PC-9 (cell line): ENCODE results near the gene UQCRQ. TPM values are rescaled to one million over a fixed set of nuclear protein-coding genes. Genes with fewer than 3 reads are reported as not detected.

ENCODE experiments used
- BruUV-seq: library from RNA; stranded (reverse); fragments of 400-500 nt; replicated peaks from 2 replicates; lab custom pipeline; 2021; lab: Mats Ljungman, UMichigan
- CTCF ChIA-PET: fragments of 300-600 bp; sonication (Branson Sonifier 250); formaldehyde crosslinking; loops from one replicate; lab custom pipeline; 2022; ENCODE audit warnings: antibody characterized with exemption; lab: Charles Lee
- POLR2A ChIA-PET: fragments of 300-600 bp; sonication (Branson Sonifier 250); formaldehyde crosslinking; loops from one replicate; lab custom pipeline; 2022; ENCODE audit warnings: antibody characterized with exemption; ENCODE audit not compliant: unreplicated experiment; lab: Charles Lee
- DNase-seq, 2 experiments: peaks; one replicate each; pipeline versions ENCODE4 v3.0.0 to v3.0.0-alpha.2; 2015 to 2022; ENCODE audit warnings: mixed read lengths in 1 of 2
- H2AFZ ChIP-seq: fragments of 200-600 bp; sonication (generic); 2 replicates; pipeline ENCODE4 v1.8.1; 2017; ENCODE audit warnings: antibody characterized with exemption
- H3F3A ChIP-seq: fragments of 200-600 bp; sonication (generic); 2 replicates; pipeline ENCODE4 v1.8.1; 2017; ENCODE audit warnings: antibody characterized with exemption, mild to moderate bottlenecking, low read depth; ENCODE audit not compliant: insufficient read depth
- H3K27ac ChIP-seq: fragments of 200-600 bp; sonication (generic); 2 replicates; pipeline ENCODE4 v1.6.1; 2016; ENCODE audit warnings: mixed run types
- H3K27me3 ChIP-seq: fragments of 200-600 bp; sonication (generic); 2 replicates; pipeline ENCODE4 v1.6.1; 2016; ENCODE audit warnings: low read depth, mixed run types; ENCODE audit not compliant: insufficient read depth
- H3K36me3 ChIP-seq: fragments of 200-600 bp; sonication (generic); 2 replicates; pipeline ENCODE4 v1.6.1; 2016; ENCODE audit warnings: low read depth, mixed run types
- H3K4me1 ChIP-seq: fragments of 200-600 bp; sonication (generic); replicated peaks from 2 replicates; pipeline ENCODE4 v1.6.1; 2016; ENCODE audit warnings: mixed run types; ENCODE audit not compliant: insufficient read depth
- H3K4me2 ChIP-seq: fragments of 200-600 bp; sonication (generic); 2 replicates; pipeline ENCODE4 v1.6.1; 2017; ENCODE audit warnings: mixed run types
- H3K4me3 ChIP-seq: fragments of 200-600 bp; sonication (generic); 2 replicates; pipeline ENCODE4 v1.6.1; 2016; ENCODE audit warnings: mixed run types
- H3K79me2 ChIP-seq: fragments of 200-600 bp; sonication (generic); 2 replicates; pipeline ENCODE4 v1.6.1; 2017; ENCODE audit warnings: low read depth, mixed run types
- H3K9me2 ChIP-seq: fragments of 200-600 bp; sonication (generic); 2 replicates; pipeline ENCODE4 v1.8.1; 2017; ENCODE audit warnings: mild to moderate bottlenecking; ENCODE audit not compliant: insufficient read depth
- H3K9me3 ChIP-seq: fragments of 200-600 bp; sonication (generic); 2 replicates; pipeline ENCODE4 v1.8.1; 2016; ENCODE audit warnings: low read depth; ENCODE audit not compliant: insufficient read depth
- H4K20me1 ChIP-seq: fragments of 200-600 bp; sonication (generic); 2 replicates; pipeline ENCODE4 v1.8.1; 2017; ENCODE audit not compliant: insufficient read depth
- EZH2 ChIP-seq: fragments of 200-600 bp; sonication (generic); IDR thresholded peaks from 2 replicates; pipeline ENCODE4 v1.8.0; 2017; ENCODE audit warnings: antibody characterized with exemption, low read depth
- intact Hi-C: fragments of 100-400 bp; cut with micrococcal nuclease; formaldehyde crosslinking; loops from one replicate; pipeline ENCODE4 v1.10.0; 2022; ENCODE audit not compliant: unreplicated experiment
- total RNA-seq: library from RNA; stranded (reverse); gene quantifications from 2 replicates; pipeline ENCODE4 v1.2.3, GENCODE V29; 2021
- TF ChIP-seq, protein P1 (sequence below): fragments of 200-600 bp; sonication (generic); conservative IDR thresholded peaks from 2 replicates; pipeline ENCODE4 v1.6.1; 2017; ENCODE audit warnings: mixed run types, antibody characterized with exemption, mild to moderate bottlenecking, moderate library complexity

UQCRQ gene
- total RNA-seq, 1 experiment from 2014 or later = 414 TPM

DNA sequence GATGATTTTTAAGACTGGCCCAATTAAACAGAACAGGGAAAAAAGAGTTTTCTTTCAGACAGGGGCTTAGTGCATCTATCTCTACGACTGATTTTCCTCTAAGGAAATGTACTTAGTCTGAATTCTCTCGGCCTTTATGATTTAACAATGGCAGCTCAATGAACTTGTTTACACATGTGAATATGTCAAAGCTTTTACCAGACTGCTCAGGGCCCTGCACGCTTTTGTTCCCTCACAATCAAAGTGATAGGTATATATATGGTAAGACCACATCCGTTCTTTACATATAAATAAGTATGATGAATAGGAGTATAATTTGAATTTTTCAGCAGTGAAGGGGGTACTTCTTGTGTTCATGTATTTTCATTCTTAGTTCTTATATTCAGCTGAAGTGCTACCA, 34.6 kb downstream of the UQCRQ start:
- DNase-seq = no peak
- Histone ChIP-seq H3K27me3 (no peaks in the 10 kb centered on the region), H3K4me2 (no peak overlapping the region), H3K36me3 (peaks cover 32% of the 10 kb centered on the region), H3K4me3 (no peak overlapping the region), H3K4me1 (no peaks in the 10 kb centered on the region), H3K27ac (no peak overlapping the region), H3K9me3 (no peaks in the 10 kb centered on the region), H4K20me1 (peaks cover 6% of the 10 kb centered on the region; the same call in 1 of the 2 replicates), H3F3A (no peaks in the 10 kb centered on the region), H3K79me2 (peaks cover 4% of the 10 kb centered on the region), H3K9me2 (peaks cover 4% of the 10 kb centered on the region; the same call in 1 of the 2 replicates), H2AFZ (no peak overlapping the region)
- intact Hi-C loops = no loop called here
- TF ChIP-seq, protein P1, sequence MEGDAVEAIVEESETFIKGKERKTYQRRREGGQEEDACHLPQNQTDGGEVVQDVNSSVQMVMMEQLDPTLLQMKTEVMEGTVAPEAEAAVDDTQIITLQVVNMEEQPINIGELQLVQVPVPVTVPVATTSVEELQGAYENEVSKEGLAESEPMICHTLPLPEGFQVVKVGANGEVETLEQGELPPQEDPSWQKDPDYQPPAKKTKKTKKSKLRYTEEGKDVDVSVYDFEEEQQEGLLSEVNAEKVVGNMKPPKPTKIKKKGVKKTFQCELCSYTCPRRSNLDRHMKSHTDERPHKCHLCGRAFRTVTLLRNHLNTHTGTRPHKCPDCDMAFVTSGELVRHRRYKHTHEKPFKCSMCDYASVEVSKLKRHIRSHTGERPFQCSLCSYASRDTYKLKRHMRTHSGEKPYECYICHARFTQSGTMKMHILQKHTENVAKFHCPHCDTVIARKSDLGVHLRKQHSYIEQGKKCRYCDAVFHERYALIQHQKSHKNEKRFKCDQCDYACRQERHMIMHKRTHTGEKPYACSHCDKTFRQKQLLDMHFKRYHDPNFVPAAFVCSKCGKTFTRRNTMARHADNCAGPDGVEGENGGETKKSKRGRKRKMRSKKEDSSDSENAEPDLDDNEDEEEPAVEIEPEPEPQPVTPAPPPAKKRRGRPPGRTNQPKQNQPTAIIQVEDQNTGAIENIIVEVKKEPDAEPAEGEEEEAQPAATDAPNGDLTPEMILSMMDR = no peak
- no peak for TF ChIP-seq EZH2
- BruUV-seq = no TSS peak
- ChIA-PET POLR2A (no interaction called here), CTCF (no interaction called here)

DNA sequence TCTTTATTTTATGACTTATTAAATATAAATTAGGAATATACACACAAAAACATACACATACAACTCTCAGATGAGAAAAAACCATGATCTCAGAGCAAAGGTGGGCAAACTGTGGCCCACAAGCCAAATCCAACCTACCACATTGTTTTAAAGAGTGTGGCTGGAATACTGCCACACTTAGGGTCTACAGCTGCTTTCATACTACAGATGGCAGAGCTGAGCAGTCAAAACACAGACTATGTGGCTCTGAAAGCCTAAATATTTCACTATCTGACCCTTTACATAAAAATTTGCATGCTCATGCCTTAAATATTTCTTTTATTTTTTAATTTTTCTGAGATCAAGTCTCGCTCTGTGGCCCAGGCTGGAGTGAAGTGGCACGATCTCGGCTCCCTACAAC, 35.3 kb downstream of the UQCRQ start:
- peaks cover 4% of the 10 kb centered on the region for H3K79me2 ChIP-seq
- CTCF ChIA-PET = no interaction called here

DNA sequence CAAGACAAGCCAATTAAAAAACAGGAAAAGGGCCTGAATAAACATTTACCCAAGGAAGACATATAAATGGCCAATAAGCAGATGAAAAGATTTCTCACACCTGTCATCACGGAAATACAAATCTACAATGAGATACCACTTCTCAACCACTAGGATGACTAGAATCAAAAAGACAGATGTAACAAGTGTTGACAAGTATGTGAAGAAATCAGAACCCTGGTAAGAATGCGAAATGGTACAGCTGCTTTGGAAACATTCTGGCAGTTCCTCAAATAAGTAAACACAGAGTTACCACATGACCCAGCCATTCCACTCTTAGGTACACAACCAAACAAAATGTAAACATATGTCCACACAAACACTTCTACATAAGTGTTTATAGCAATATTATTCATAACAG, 39.5 kb downstream of the UQCRQ start:
- H3K27me3 ChIP-seq = no peaks in the 10 kb centered on the region
- ChIA-PET POLR2A (no interaction called here), CTCF (no interaction called here)
- no peaks in the 10 kb centered on the region for H3K9me3 ChIP-seq
- no peaks in the 10 kb centered on the region for H3K4me1 ChIP-seq
- H3K36me3 ChIP-seq = peaks cover 24% of the 10 kb centered on the region; the same call in 1 of the 2 replicates
- H3K4me3 ChIP-seq = no peak overlapping the region
- no peak overlapping the region for H3K27ac ChIP-seq
- H4K20me1 ChIP-seq = peaks cover 26% of the 10 kb centered on the region
- peak in 1 of 2 experiments; percentile 43 for DNase-seq
- no peak overlapping the region for H2AFZ ChIP-seq
- H3K4me2 ChIP-seq = no peak overlapping the region
- peaks cover 12% of the 10 kb centered on the region; the same call in 1 of the 2 replicates for H3F3A ChIP-seq
- BruUV-seq = no TSS peak
- H3K79me2 ChIP-seq = peaks cover 4% of the 10 kb centered on the region
- intact Hi-C loops = no loop called here
- no peak for TF ChIP-seq EZH2
- TF ChIP-seq, protein P1 = no peak
- peaks cover 4% of the 10 kb centered on the region; the same call in 1 of the 2 replicates for H3K9me2 ChIP-seq

More for the DNA sequence above, 35.3 kb downstream of the UQCRQ start:
- POLR2A ChIA-PET = no interaction called here
- peaks cover 28% of the 10 kb centered on the region for H3K36me3 ChIP-seq
- DNase-seq = no peak
- H3K4me1 ChIP-seq = no peaks in the 10 kb centered on the region
- no peaks in the 10 kb centered on the region for H3K9me3 ChIP-seq
- no peak overlapping the region for H3K27ac ChIP-seq
- H3K4me2 ChIP-seq = no peak overlapping the region
- peaks cover 4% of the 10 kb centered on the region; the same call in 1 of the 2 replicates for H3K9me2 ChIP-seq
- H4K20me1 ChIP-seq = peaks cover 10% of the 10 kb centered on the region; the same call in 1 of the 2 replicates
- TF ChIP-seq EZH2 = no peak
- TF ChIP-seq, protein P1 = no peak
- intact Hi-C loops = no loop called here
- no peak overlapping the region for H3K4me3 ChIP-seq
- no peaks in the 10 kb centered on the region for H3F3A ChIP-seq
- no peaks in the 10 kb centered on the region for H3K27me3 ChIP-seq
- H2AFZ ChIP-seq = no peak overlapping the region
- BruUV-seq = no TSS peak
